Measurements from ENCODE around the gene ELF4. TPM values are rescaled to one million over a fixed set of nuclear protein-coding genes. Genes with fewer than 3 reads are reported as not detected.
"Not testable (repeated sequence)": the region's sequence is repeated elsewhere in the genome, so short reads cannot be mapped to it uniquely, and the experiment has no call there.

The ELF4 gene
- total and polyA plus RNA-seq, 2 of the 4 experiments (the other 2 are of a cell fraction) = 10.9 to 19.0 TPM

DNA sequence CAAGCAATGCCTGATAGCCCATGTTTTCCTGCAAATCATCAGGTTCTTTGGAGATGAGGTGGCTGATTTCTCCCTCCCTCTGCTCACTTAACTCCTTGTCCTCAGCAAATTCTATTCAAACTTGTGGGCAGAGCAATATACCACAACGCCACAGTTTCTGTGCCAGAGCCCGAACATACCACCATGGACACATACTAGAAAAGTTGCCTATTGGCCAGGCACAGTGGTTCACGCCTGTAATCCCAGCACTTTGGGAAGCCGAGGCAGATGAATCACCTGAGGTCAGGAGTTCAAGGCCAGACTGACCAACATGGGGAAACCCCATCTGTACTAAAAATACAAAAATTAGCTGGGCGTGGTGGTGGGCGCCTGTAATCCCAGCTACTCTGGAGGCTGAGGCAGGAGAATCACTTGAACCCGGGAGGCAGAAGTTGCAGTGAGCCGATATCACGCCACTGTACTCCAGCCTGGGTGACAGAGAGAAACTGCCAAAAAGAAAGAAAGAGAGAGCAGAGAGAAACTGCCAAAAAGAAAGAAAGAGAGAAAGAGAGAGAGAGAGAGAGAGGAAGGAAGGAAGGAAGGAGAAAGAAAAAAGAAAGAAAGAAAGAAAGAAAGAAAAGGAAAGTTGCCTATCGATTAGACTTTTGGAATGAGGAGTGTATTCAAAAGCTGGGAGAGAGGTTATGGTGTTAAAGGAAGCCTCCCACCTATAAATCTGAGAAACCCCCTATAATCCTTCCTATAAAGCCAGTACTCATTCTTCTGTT, 5.0 kb upstream of the ELF4 start:
- ATAC-seq (ENCODE audit: low read depth); H2AK5ac ChIP-seq (ENCODE audit: low read depth, low read length); dilution Hi-C loops (cut with HindIII; ENCODE audit: low sequenced_read_pairs, unreplicated experiment); H2BK5ac ChIP-seq (ENCODE audit: low read depth, low read length, poor library complexity, severe bottlenecking); H3K9ac ChIP-seq (ENCODE audit: low read depth, low read length); H4K5ac ChIP-seq (ENCODE audit: low read depth, low read length); H2AFZ ChIP-seq (replicated peaks; ENCODE audit: low read length, poor library complexity); in situ Hi-C loops (cut with MboI; ENCODE audit: low sequenced_read_pairs); POLR2A ChIA-PET (ENCODE audit: unreplicated experiment); H3K18ac ChIP-seq (ENCODE audit: low read depth, low read length); H3K4ac ChIP-seq (ENCODE audit: low read depth, low read length); H3K14ac ChIP-seq (replicated peaks; ENCODE audit: low read depth, low read length); H3K9me3 ChIP-seq (ENCODE audit: control insufficient read depth, insufficient read depth, low read length); H3K9me1 ChIP-seq (ENCODE audit: insufficient read depth, low read length); intact Hi-C loops (cut with micrococcal nuclease); H4K91ac ChIP-seq (ENCODE audit: insufficient read depth, low read depth, low read length); BruUV-seq (replicated peaks); H3K23ac ChIP-seq (ENCODE audit: low read depth, low read length); H3K4me3 ChIP-seq (ENCODE audit: insufficient read depth, low read depth, low read length); H3K4me2 ChIP-seq (ENCODE audit: low read depth, low read length); H2AK9ac ChIP-seq (replicated peaks; ENCODE audit: low read depth, low read length, poor library complexity); H3K36me3 ChIP-seq (ENCODE audit: control insufficient read depth, insufficient read depth, low read length); H4K8ac ChIP-seq (ENCODE audit: low read depth in 2 of 2, low read length in 2 of 2); H3K27ac ChIP-seq (ENCODE audit: insufficient read depth, low read length); H2BK15ac ChIP-seq (ENCODE audit: low read depth, low read length); H2BK20ac ChIP-seq (ENCODE audit: low read depth, low read length); CTCF ChIA-PET; H2BK120ac ChIP-seq (ENCODE audit: low read depth, low read length); H4K20me1 ChIP-seq (ENCODE audit: insufficient read depth, low read length); H3K27me3 ChIP-seq (ENCODE audit: control insufficient read depth, insufficient read depth, low read length); H3K56ac ChIP-seq (ENCODE audit: extremely low read depth, insufficient read depth, low read length): not testable (repeated sequence)
- peak; percentile 46 for DNase-seq
- Histone ChIP-seq H3K79me1 (ENCODE audit: low read depth in 1 of 2, low read length in 2 of 2) (peaks cover 0 to 19% of the 10 kb centered on the region in 2 experiments; a peak in 1 of 4 replicates), H3K4me1 (ENCODE audit: control insufficient read depth, insufficient read depth, low read length) (peaks cover 15% of the 10 kb centered on the region)
- WGBS, 2 experiments (ENCODE audit: extremely low coverage in 2 of 2, insufficient read length in 1 of 2) = no CpG with 5 or more reads among the region's 10 CpGs
